ENCODE measurements around the gene BUD23. TPM values are rescaled to one million over a fixed set of nuclear protein-coding genes. Genes with fewer than 3 reads are reported as not detected.

The BUD23 gene
- total RNA-seq, 6 experiments from 2014 or later = 70.1 to 91.4 (median 83.4) TPM

GRCh38 chr7:73738612-73739386, 55.4 kb downstream of the BUD23 start, which contains the start of gene ABHD11:
Gene ABHD11 (minus strand): TSS chr7:73738802. CDS start chr7:73738770, 32 bp downstream.
- no peak for TF ChIP-seq CTCF (IDR thresholded peaks at IDR 0.05)
- Mint-ChIP-seq H3K27me3 (ENCODE audit: insufficient read depth) (peaks cover 5% of the 10 kb centered on the region), H3K36me3 (ENCODE audit: low read depth) (peaks cover 4% of the 10 kb centered on the region; the same call in 1 of the 2 replicates), H3K4me1 (ENCODE audit: low read depth) (peaks cover 13% of the 10 kb centered on the region; the same call in 1 of the 2 replicates), H3K4me3 (peak within 1 kb of the TSS; percentile 90), H3K27ac (peak within 1 kb of the TSS; percentile 82), H3K9me3 (peaks cover 4% of the 10 kb centered on the region; the same call in 1 of the 2 replicates)
- DNase-seq = peak; percentile 91

GRCh38 chr7:73739387-73739767, 56.0 kb downstream of the BUD23 start:
- Mint-ChIP-seq H3K27ac (peak overlapping the region; percentile 82), H3K9me3 (peaks cover 4% of the 10 kb centered on the region; the same call in 1 of the 2 replicates), H3K4me3 (peak overlapping the region; percentile 90), H3K27me3 (ENCODE audit: insufficient read depth) (peaks cover 5% of the 10 kb centered on the region), H3K4me1 (ENCODE audit: low read depth) (peaks cover 12% of the 10 kb centered on the region; the same call in 1 of the 2 replicates), H3K36me3 (ENCODE audit: low read depth) (peaks cover 4% of the 10 kb centered on the region; the same call in 1 of the 2 replicates)
- no peak for DNase-seq
- no peak for TF ChIP-seq CTCF (IDR thresholded peaks at IDR 0.05)

GRCh38 chr7:73740212-73740611, 56.8 kb downstream of the BUD23 start:
- Mint-ChIP-seq H3K9me3 (no peaks in the 10 kb centered on the region), H3K27me3 (ENCODE audit: insufficient read depth) (peaks cover 3% of the 10 kb centered on the region), H3K27ac (no peak overlapping the region), H3K36me3 (ENCODE audit: low read depth) (peaks cover 4% of the 10 kb centered on the region; the same call in 1 of the 2 replicates), H3K4me3 (no peak overlapping the region), H3K4me1 (ENCODE audit: low read depth) (peaks cover 5% of the 10 kb centered on the region; the same call in 1 of the 2 replicates)
- no peak for TF ChIP-seq CTCF (IDR thresholded peaks at IDR 0.05)
- DNase-seq = no peak

- Mint-ChIP-seq H3K4me1 (ENCODE audit: low read depth) (peaks cover 5% of the 10 kb centered on the region; the same call in 1 of the 2 replicates), H3K27me3 (ENCODE audit: insufficient read depth) (peaks cover 3% of the 10 kb centered on the region), H3K27ac (no peak overlapping the region), H3K36me3 (ENCODE audit: low read depth) (peaks cover 4% of the 10 kb centered on the region; the same call in 1 of the 2 replicates), H3K9me3 (no peaks in the 10 kb centered on the region), H3K4me3 (no peak overlapping the region)
- DNase-seq = no peak
- no peak for TF ChIP-seq CTCF (IDR thresholded peaks at IDR 0.05)
Measured at GRCh38 chr7:73740771-73741170, 57.4 kb downstream of the BUD23 start.

GRCh38 chr7:73741600-73741999, 58.2 kb downstream of the BUD23 start:
- Mint-ChIP-seq H3K36me3 (ENCODE audit: low read depth) (peaks cover under 1% of the 10 kb centered on the region; the same call in 1 of the 2 replicates), H3K4me1 (ENCODE audit: low read depth) (peaks cover 5% of the 10 kb centered on the region; the same call in 1 of the 2 replicates), H3K27ac (no peak overlapping the region), H3K27me3 (ENCODE audit: insufficient read depth) (peaks cover 4% of the 10 kb centered on the region), H3K4me3 (no peak overlapping the region), H3K9me3 (no peaks in the 10 kb centered on the region)
- no peak for DNase-seq
- no peak for TF ChIP-seq CTCF (IDR thresholded peaks at IDR 0.05)
